Stimulated activated CD8-positive, alpha-beta memory T cell treated with anti-CD3 and anti-CD28 coated beads, Interleukin-4, amount 100 ng/mL, for 48 hours (primary cell): Measurements from ENCODE around the gene GDF11.

Experiments
- DNase-seq: peaks from one replicate; pipeline ENCODE4 v3.0.0-alpha.2; 2020

GDF11 gene

DNA sequence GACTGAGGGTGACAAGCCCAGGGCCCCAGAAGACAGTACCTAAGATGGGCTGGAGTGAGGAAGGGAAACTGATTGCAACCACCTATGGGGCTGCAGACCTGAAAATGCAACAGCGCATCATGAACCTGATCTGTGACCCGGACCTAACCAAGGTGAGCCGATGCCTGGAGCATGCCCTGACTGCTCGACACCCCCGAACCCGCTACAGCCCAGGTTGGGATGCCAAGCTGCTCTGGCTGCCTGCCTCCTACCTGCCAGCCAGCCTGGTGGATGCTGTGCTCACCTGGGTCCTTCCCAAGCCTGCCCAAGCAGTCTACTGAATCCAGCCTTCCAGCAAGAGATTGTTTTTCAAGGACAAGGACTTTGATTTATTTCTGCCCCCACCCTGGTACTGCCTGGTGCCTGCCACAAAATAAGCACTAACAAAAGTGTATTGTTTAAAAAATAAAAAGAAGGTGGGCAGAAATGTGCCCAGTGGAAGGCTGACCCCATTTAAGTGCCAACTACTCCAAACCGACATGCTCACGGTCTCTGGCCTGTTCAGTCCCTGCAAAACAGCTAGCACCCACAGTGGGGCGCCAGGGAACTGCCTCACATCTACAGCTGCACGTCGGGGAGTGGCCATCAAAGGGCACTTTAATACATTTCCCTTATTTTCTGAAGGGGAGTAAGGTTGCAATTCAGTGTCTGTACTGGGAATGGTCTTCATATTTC lies 18.5 kb upstream of the GDF11 start:
- peak; percentile 81 for DNase-seq

GRCh38 chr12:55724940-55725309 lies 18.0 kb upstream of the GDF11 start:
- DNase-seq = no peak

GRCh38 chr12:55725556-55725955 lies 17.4 kb upstream of the GDF11 start:
- no peak for DNase-seq

- DNase-seq = no peak
Observed at GRCh38 chr12:55726971-55727370, 16.0 kb upstream of the GDF11 start.

DNA sequence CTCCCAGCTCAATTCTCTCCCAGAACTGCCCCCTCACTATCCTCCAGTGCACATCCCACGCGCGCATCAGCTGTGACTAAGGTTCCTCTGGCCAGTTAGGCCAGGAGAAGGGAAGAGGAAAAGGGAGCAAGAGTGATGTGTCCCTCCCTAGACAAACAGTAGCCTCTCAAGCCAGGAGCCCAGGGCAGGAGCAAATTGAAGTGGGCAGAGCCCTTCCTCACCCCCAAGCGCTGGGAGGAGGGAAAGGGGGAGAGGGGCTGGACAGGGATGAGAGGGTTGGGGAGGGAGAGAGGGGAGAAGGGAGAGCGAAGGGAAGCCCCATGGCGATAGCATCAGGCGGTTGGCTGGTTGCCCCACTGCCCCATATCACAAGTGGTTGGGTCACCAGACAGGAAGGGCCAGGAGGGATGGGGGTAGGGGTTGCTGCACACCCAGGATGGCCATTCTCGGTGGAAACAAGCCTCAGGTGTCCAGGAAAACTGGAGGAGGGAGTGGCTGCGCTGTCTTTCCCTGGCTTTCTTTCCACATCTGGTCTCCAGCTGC lies 15.2 kb upstream of the GDF11 start:
- no peak for DNase-seq

DNA sequence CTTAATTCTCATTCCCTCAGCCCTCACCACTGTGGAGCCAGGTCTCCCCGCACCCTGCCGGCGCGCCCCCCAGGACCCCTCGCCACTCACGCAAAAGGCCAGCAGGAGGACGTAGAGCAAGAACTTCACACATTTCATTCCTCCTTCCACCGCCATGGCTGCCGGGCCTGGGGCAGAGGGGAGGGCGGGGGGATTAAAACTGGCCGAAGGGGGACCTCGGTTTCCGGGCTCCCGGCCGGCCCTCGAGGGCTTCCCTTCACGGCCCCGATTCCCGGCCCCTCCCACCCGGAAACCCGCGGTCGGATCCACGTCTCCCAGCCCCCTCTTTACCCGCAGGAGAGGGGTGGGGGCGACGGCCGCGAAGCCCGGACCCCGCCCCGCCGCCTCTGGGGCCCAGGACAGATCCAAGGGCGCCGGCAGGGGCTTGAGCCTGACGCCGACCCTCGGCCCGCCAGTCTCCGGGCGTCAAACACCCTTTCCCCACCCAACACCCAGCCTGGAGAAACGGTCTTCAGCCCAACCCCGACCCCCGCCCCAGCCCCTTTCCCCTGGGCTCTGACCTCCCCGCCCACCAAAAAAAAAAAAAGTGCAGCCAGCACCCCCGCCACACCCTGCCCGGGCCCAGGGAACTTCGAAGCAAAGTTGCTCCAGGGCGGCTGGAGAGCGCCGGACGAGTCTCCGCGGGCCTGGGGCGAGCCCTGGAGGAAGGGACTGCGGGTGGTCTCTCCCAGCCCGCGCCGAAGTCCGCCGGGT lies 14.6 kb upstream of the GDF11 start:
- DNase-seq = peak; percentile 45

DNA sequence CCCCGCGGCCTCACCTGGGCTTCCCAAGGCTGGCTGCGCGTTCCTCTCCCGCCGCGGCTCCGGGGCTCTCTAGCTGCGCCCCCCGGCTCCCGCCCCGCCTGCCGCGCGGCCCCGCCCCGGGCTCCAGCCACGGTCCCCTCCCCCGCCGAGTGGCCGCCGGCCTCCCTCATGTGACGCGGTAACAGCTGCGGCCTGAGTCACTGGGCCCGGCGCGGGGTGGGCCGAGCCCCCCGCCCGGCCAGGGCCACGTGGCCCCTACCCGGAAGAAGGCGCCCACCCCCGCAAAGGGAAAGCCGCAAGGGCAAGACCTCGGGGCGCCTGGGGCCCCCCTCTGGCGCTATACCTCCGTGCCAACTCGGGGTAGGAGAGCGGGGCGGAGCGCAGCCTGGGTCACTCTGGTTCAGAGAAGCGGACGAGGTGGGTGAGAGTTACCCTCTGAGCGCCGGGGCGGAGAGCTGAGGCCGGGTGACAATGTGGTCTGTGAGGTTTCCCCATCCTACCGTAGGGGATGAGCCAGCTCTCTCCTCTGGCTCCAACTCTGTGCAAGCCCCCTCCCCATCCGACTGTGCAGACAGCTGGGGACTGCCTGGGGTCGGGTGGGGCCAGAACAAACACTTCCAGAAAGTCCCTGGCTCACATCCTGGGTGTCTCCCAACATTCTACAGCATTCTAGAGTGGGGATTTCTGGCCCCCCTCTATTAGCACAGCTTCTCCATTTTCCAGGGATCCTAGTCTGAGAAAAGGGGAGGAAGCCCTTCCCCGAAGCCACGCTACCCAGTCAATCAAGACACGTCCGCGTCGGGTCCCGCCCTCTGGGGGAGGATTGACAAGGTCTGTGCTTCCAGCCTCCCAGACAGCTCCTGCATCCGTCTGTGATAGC lies 13.7 kb upstream of the GDF11 start, which contains the start of gene CD63:
Gene CD63, minus strand, starts transcription at position 71 of the 880 bp plus-strand sequence. CDS start 668 bp downstream, outside the sequence.
- peak; percentile 88 for DNase-seq

- peak; percentile 52 for DNase-seq
Observed at GRCh38 chr12:55729819-55730818, 12.8 kb upstream of the GDF11 start.

DNA sequence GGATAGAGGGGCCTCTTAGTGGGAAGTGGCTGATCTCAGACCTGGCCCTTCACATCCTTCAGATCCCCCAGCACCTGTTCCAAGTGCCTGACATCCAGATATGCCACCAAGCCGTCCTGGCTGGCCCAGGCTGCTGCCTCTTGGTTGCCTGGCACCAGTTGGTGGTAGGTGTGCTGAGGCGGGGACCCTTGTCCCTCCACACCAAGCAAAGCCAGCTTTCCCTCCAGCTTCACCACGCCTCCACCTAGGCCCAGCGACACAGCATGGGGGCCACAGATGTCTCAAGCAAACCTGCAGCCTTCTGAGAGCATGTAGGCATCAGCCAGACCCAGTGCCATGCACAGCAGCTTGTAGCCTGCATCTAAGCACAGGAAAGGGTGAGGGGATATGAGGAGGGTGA lies 10.6 kb upstream of the GDF11 start:
- no peak for DNase-seq

GRCh38 chr12:55733021-55733555 lies 9.8 kb upstream of the GDF11 start:
- DNase-seq = no peak

DNA sequence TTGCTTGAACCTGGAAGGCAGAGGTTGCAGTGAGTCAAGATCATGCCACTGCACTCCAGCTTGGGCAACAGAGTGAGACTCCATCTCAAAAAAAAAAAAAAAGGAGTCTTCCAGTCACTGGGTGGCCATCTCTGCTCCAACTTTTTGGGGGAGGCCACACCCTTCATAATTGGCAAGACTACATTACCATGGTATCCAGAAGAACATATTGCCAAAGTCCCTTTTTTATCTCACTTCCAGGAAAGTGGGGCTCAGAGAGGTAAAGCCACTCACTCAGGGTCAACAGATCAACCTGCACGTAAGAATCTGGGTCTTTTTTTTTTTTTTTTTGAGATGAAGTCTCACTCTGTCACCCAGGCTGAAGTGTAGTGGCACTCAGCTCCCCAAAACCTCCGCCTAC lies 9.1 kb upstream of the GDF11 start:
- no peak for DNase-seq

GRCh38 chr12:55734595-55734994 lies 8.3 kb upstream of the GDF11 start:
- no peak for DNase-seq

DNA sequence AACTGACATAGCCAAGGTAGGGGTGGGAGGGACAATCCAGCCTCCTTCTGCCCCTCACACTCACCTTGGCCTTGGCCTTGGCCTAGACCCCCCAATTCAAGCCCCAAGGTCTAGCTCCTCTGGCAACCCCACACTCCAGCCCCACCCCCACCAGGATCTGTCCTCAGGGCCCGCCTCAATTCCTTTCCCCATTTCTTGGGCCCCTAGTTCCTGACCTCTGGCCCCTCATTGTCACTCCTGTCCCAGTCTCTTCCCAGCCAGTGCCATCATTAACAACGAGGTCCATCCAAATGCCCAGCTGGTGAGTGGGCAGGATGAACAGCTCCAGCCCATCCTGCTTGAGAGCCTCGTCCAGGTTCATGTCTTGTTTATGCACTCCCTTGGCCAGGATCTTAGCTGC lies 6.8 kb upstream of the GDF11 start:
- no peak for DNase-seq

DNA sequence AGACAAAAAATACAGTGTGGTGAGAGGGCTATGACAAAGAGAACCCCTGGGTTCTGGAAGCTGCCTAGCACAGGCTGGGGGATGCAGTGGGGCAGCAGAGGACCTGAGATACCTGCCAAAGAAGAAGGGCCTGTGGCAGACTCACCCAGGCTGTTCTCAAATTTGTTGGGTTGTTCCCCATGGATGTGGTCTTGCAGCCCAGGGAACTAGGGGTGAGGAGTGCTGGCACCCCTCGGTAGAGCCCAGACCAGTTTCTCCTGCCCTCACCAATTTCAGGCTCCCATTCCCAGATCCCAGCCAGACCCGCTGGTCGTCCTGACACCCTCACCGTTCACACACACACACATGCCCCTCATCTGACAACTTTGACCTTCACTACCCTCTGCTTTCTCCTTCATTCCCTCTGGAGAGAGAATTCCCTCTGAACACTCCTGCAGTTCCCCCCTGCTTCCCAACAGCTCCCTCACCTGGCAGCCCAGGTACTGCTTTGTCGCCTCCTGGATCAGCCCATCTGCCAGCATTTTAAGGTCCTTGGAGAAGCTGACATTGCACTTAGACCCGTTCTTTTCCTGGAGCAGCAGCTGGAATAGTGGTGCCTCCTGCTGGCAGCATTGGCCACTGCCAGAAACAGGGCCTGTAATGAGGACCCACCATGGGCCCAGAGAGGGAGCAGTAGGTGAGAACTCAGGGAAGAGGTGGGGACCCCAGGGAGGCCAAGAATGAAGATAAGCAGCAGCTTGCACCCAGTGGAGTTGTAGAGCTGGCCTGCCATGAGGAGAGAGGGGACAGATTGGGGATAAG lies 5.9 kb upstream of the GDF11 start:
- peak; percentile 80 for DNase-seq

GRCh38 chr12:55737581-55738122 lies 5.3 kb upstream of the GDF11 start:
- no peak for DNase-seq

- peak; percentile 91 for DNase-seq
Observed at GRCh38 chr12:55738123-55739024, 4.5 kb upstream of the GDF11 start.

- DNase-seq = no peak
Observed at GRCh38 chr12:55739025-55739378, 3.9 kb upstream of the GDF11 start.

- DNase-seq = no peak
Observed at GRCh38 chr12:55741931-55742680, 816 bp upstream of the GDF11 start.
